ENCODE results near the gene SYTL1.

The SYTL1 gene

GRCh38 chr1:27330786-27331185 is 11.0 kb upstream of the SYTL1 start:
- peaks cover 56% of the 10 kb centered on the region for H3K79me2 ChIP-seq (ENCODE audit: low read length)

GRCh38 chr1:27331426-27331825 is 10.4 kb upstream of the SYTL1 start:
- H3K27me3 ChIP-seq (replicated peaks; ENCODE audit: insufficient read depth, low read length), result no peaks in the 10 kb centered on the region
- peaks cover 50% of the 10 kb centered on the region for H3K79me2 ChIP-seq (ENCODE audit: low read length)
- no peak for DNase-seq
- H3K4me3 ChIP-seq (ENCODE audit: low read length), result no peak overlapping the region
- no peaks in the 10 kb centered on the region for H4K20me1 ChIP-seq (ENCODE audit: insufficient read depth, low read length)
- H3K9ac ChIP-seq (ENCODE audit: low read length), result no peak overlapping the region
- H2AFZ ChIP-seq (ENCODE audit: low read length), result no peak overlapping the region
- no peaks in the 10 kb centered on the region for H3K9me3 ChIP-seq (replicated peaks; ENCODE audit: insufficient read depth, low read length)
- H3F3A ChIP-seq (ENCODE audit: insufficient read depth, low read length), result no peaks in the 10 kb centered on the region
- no peak overlapping the region for H3K4me2 ChIP-seq (ENCODE audit: low read depth, low read length)
- no peaks in the 10 kb centered on the region; the same call in 1 of the 2 replicates for H3K36me3 ChIP-seq (replicated peaks; ENCODE audit: insufficient read depth, low read length)
- no peaks in the 10 kb centered on the region for H3K4me1 ChIP-seq (ENCODE audit: low read length)
- TF ChIP-seq CTCF (IDR thresholded peaks at IDR 0.05; ENCODE audit: low read length) (no peak), EZH2 (optimal IDR thresholded peaks at IDR 0.05; ENCODE audit: low read depth, low read length) (no peak), EZH2phosphoT487 (IDR thresholded peaks at IDR 0.05; ENCODE audit: low read length) (no peak)
- H3K9me2 ChIP-seq (replicated peaks; ENCODE audit: insufficient read depth, low read length), result no peaks in the 10 kb centered on the region
- no peak overlapping the region for H3K27ac ChIP-seq (ENCODE audit: low read length)

More at GRCh38 chr1:27330786-27331185, 11.0 kb upstream of the SYTL1 start:
- Histone ChIP-seq H3K4me2 (ENCODE audit: low read depth, low read length) (no peak overlapping the region), H2AFZ (ENCODE audit: low read length) (no peak overlapping the region), H3K9ac (ENCODE audit: low read length) (no peak overlapping the region), H3K9me2 (replicated peaks; ENCODE audit: insufficient read depth, low read length) (no peaks in the 10 kb centered on the region), H3K36me3 (replicated peaks; ENCODE audit: insufficient read depth, low read length) (no peaks in the 10 kb centered on the region; the same call in none of the 2 replicates), H4K20me1 (ENCODE audit: insufficient read depth, low read length) (no peaks in the 10 kb centered on the region), H3K4me1 (ENCODE audit: low read length) (no peaks in the 10 kb centered on the region), H3K27me3 (replicated peaks; ENCODE audit: insufficient read depth, low read length) (no peaks in the 10 kb centered on the region), H3F3A (ENCODE audit: insufficient read depth, low read length) (no peaks in the 10 kb centered on the region), H3K27ac (ENCODE audit: low read length) (no peak overlapping the region), H3K4me3 (ENCODE audit: low read length) (no peak overlapping the region), H3K9me3 (replicated peaks; ENCODE audit: insufficient read depth, low read length) (no peaks in the 10 kb centered on the region)
- DNase-seq, result no peak
- TF ChIP-seq EZH2 (optimal IDR thresholded peaks at IDR 0.05; ENCODE audit: low read depth, low read length) (no peak), CTCF (IDR thresholded peaks at IDR 0.05; ENCODE audit: low read length) (no peak), EZH2phosphoT487 (IDR thresholded peaks at IDR 0.05; ENCODE audit: low read length) (no peak)

- no peak for DNase-seq
- H3K36me3 ChIP-seq (replicated peaks; ENCODE audit: insufficient read depth, low read length), result no peaks in the 10 kb centered on the region; the same call in 1 of the 2 replicates
- H3F3A ChIP-seq (ENCODE audit: insufficient read depth, low read length), result no peaks in the 10 kb centered on the region
- H4K20me1 ChIP-seq (ENCODE audit: insufficient read depth, low read length), result no peaks in the 10 kb centered on the region
- H3K9ac ChIP-seq (ENCODE audit: low read length), result no peak overlapping the region
- no peaks in the 10 kb centered on the region for H3K9me3 ChIP-seq (replicated peaks; ENCODE audit: insufficient read depth, low read length)
- H3K4me3 ChIP-seq (ENCODE audit: low read length), result no peak overlapping the region
- H3K27me3 ChIP-seq (replicated peaks; ENCODE audit: insufficient read depth, low read length), result no peaks in the 10 kb centered on the region
- H3K4me1 ChIP-seq (ENCODE audit: low read length), result no peaks in the 10 kb centered on the region
- no peak overlapping the region for H2AFZ ChIP-seq (ENCODE audit: low read length)
- no peaks in the 10 kb centered on the region for H3K9me2 ChIP-seq (replicated peaks; ENCODE audit: insufficient read depth, low read length)
- no peak for TF ChIP-seq EZH2phosphoT487 (IDR thresholded peaks at IDR 0.05; ENCODE audit: low read length)
- TF ChIP-seq CTCF (IDR thresholded peaks at IDR 0.05; ENCODE audit: low read length), result no peak
- no peak for TF ChIP-seq EZH2 (optimal IDR thresholded peaks at IDR 0.05; ENCODE audit: low read depth, low read length)
- H3K4me2 ChIP-seq (ENCODE audit: low read depth, low read length), result no peak overlapping the region
- no peak overlapping the region for H3K27ac ChIP-seq (ENCODE audit: low read length)
- peaks cover 45% of the 10 kb centered on the region for H3K79me2 ChIP-seq (ENCODE audit: low read length)
These were observed 9.9 kb upstream of the SYTL1 start for GRCh38 chr1:27331922-27332321.

All from MM.1S (cell line).